Lower leg skin (tissue), 3 donors: ENCODE data around the gene CPSF4L.

Experiments
- CTCF ChIP-seq, 3 donors: fragments of 450-650 bp; IDR thresholded peaks; one replicate each; pipeline ENCODE4 v1.5.1; 2016; ENCODE audit warnings: antibody characterized with exemption in 3 of 3, mild to moderate bottlenecking in 3 of 3, moderate library complexity in 2 of 3
- POLR2A ChIP-seq, 2 donors: fragments of 450-650 bp; IDR thresholded peaks; one replicate each; pipeline ENCODE4 v1.6.1; 2016 to 2017; ENCODE audit warnings: antibody characterized with exemption in 2 of 2, mild to moderate bottlenecking in 1 of 2, moderate library complexity in 1 of 2

GRCh38 chr17:73262676-73263642, 1.3 kb upstream of the CPSF4L start:
- no peak for TF ChIP-seq CTCF (IDR thresholded peaks at IDR 0.05)
- no peak for TF ChIP-seq POLR2A (IDR thresholded peaks at IDR 0.05)
